Pancreas (tissue), 10 donors: Measurements from ENCODE around the gene BABAM2. TPM values are rescaled to one million over a fixed set of nuclear protein-coding genes. Genes with fewer than 3 reads are reported as not detected.
"Not testable (repeated sequence)": the region's sequence is repeated elsewhere in the genome, so short reads cannot be mapped to it uniquely, and the experiment has no call there.

Source experiments
- ATAC-seq, 4 donors: fragments of 200-7000 bp; cut with Tn5 transposase; one replicate each; pipeline versions ENCODE4 v1.8.0 to v1.9.1; 2020; ENCODE audit warnings: mild to moderate bottlenecking in 4 of 4, moderate library complexity in 4 of 4
- DNase-seq, 6 donors: peaks; one replicate each; pipeline ENCODE4 v3.0.0-alpha.2; 2020
- FAIRE-seq: peaks from 2 replicates; lab custom pipeline; 2012; peaks lifted over from hg19 to GRCh38; lab: Jason Lieb, UNC
- H3K27ac ChIP-seq, 4 donors: fragments of 200-600 bp; sonication (generic); 1 replicate in 3 of 4; 2 replicates in 1 of 4; pipeline versions ENCODE4 v1.5.0 to v1.8.0; 2020
- H3K27me3 ChIP-seq, 4 donors: fragments of 200-600 bp; one replicate each; pipeline ENCODE4 v1.8.0; 2021
- H3K36me3 ChIP-seq, 3 donors: fragments of 200-600 bp; sonication (generic) in 1 of 3; one replicate each; pipeline versions ENCODE4 v1.5.0 to v1.8.0; 2020 to 2021
- H3K4me1 ChIP-seq, 3 donors: fragments of 200-600 bp; one replicate each; pipeline ENCODE4 v1.8.0; 2021
- H3K4me3 ChIP-seq, 4 donors: fragments of 200-600 bp; sonication (generic) in 2 of 4; one replicate each; pipeline versions ENCODE4 v1.5.0 to v1.8.0; 2020 to 2021
- H3K9me3 ChIP-seq, 4 donors: fragments of 200-600 bp; one replicate each; pipeline ENCODE4 v1.8.0; 2021
- CTCF ChIP-seq, 4 donors: fragments of 200-600 bp; sonication (generic) in 3 of 4; IDR thresholded peaks; one replicate each; pipeline versions ENCODE4 v1.5.0 to v1.8.0; 2021; ENCODE audit warnings: antibody characterized with exemption in 4 of 4
- WGBS, 2 donors: extraction: QIAGEN DNeasy Blood & Tissue Kit; methylation state at CpG; one replicate each; pipeline ENCODE4 v1.1.7; 2013; 5-methylcytosine and 5-hydroxymethylcytosine counted together
- intact Hi-C, 3 donors: fragments of 100-400 bp; cut with DNase I; formaldehyde crosslinking; loops; one replicate each; pipeline versions ENCODE4 v1.11.1 to v1.14.2; 2022
- polyA plus RNA-seq, 2 donors: library from polyadenylated mRNA; stranded (reverse); fragments of 200-250 nt; gene quantifications; one replicate each; pipeline ENCODE4 v1.2.3, GENCODE V29; 2013
- total RNA-seq, 6 donors: library from RNA; stranded (reverse); fragmentation: NEBNext Ultra II Directional in 4 of 6; extraction: Animal tissue kit (Norgen Biotek cat#: 25700) in 4 of 6; gene quantifications; one replicate each; pipeline versions ENCODE4 v1.2.1 to v1.2.4, GENCODE V29; 2021 to 2023
- donor health status: healthy with polysubstance abuse.
- donor health status: DM: no; HTN: no; CAD: no; lungs with moderate emphysema.
- donor health status: DM: no; HTN: no; CAD: no.
- donor health status: control.
- donor health status: control.
- donor health status: Bipolar disorder and iron deficiency.
- donor health status: DM: yes; HTN: yes; CAD: no.
- donor health status: DM: no; HTN: no; CAD: no.
- donor health status: DM: no; HTN: no; CAD: no.
- donor health status: DM: yes; HTN: yes; CAD: no.

The BABAM2 gene
- total and polyA plus RNA-seq, 8 donors, result 9.4 to 21.3 (median 15.6) TPM

GRCh38 chr2:28103611-28104010, 213.1 kb downstream of the BABAM2 start:
- Histone ChIP-seq H3K9me3 (no peaks in the 10 kb centered on the region), H3K4me1 (peaks cover 0 to 11% (median 0%) of the 10 kb centered on the region in 3 donors), H3K36me3 (no peaks in the 10 kb centered on the region), H3K4me3 (no peak overlapping the region), H3K27ac (peak overlapping the region in 1 of 4 donors; percentile 50), H3K27me3 (no peaks in the 10 kb centered on the region)
- DNase-seq (no peak), ATAC-seq (no peak), FAIRE-seq (no peak)
- intact Hi-C loops, result no loop called here
- 90 to 94% methylated on average over 2 of the region's 2 CpGs for WGBS, 2 donors
- TF ChIP-seq CTCF (IDR thresholded peaks at IDR 0.05), result no peak

GRCh38 chr2:28108143-28108542, 217.6 kb downstream of the BABAM2 start:
- no peaks in the 10 kb centered on the region for H3K27me3 ChIP-seq
- no peak for ATAC-seq
- no peak for FAIRE-seq
- no peaks in the 10 kb centered on the region for H3K36me3 ChIP-seq
- no peak overlapping the region for H3K27ac ChIP-seq
- no peak for DNase-seq
- no peak overlapping the region for H3K4me3 ChIP-seq
- H3K4me1 ChIP-seq, result peaks cover 0 to 3% (median 0%) of the 10 kb centered on the region in 3 donors
- TF ChIP-seq CTCF (IDR thresholded peaks at IDR 0.05), result no peak
- H3K9me3 ChIP-seq, result no peaks in the 10 kb centered on the region
- WGBS, 2 donors, result 89 to 90% methylated on average over 2 of the region's 2 CpGs
- intact Hi-C loops, result no loop called here

- H3K4me3 ChIP-seq, H3K4me1 ChIP-seq, DNase-seq, intact Hi-C loops, H3K27me3 ChIP-seq, ATAC-seq, H3K27ac ChIP-seq, FAIRE-seq, H3K36me3 ChIP-seq, H3K9me3 ChIP-seq: not testable (repeated sequence)
Observed at GRCh38 chr2:28113771-28114170, 223.2 kb downstream of the BABAM2 start.

- ATAC-seq (peak in 3 of 4 donors; percentile 65 to 75 (median 73)), FAIRE-seq (no peak), DNase-seq (no peak)
- Histone ChIP-seq H3K4me1 (peaks cover 0 to 4% (median 0%) of the 10 kb centered on the region in 3 donors), H3K4me3 (no peak overlapping the region), H3K36me3 (no peaks in the 10 kb centered on the region), H3K27ac (no peak overlapping the region), H3K9me3 (no peaks in the 10 kb centered on the region), H3K27me3 (no peaks in the 10 kb centered on the region)
- intact Hi-C loops, result no loop called here
- WGBS, 2 donors, result 51 to 63% methylated on average over 2 of the region's 2 CpGs
- TF ChIP-seq CTCF (IDR thresholded peaks at IDR 0.05), result no peak
Observed at GRCh38 chr2:28117104-28117596, 226.6 kb downstream of the BABAM2 start.

GRCh38 chr2:28119631-28120030, 229.1 kb downstream of the BABAM2 start:
- no peak for DNase-seq
- Histone ChIP-seq H3K27ac (no peak overlapping the region), H3K27me3 (no peaks in the 10 kb centered on the region), H3K4me1 (peaks cover 0 to 4% (median 0%) of the 10 kb centered on the region in 3 donors), H3K36me3 (no peaks in the 10 kb centered on the region), H3K4me3 (no peak overlapping the region), H3K9me3 (no peaks in the 10 kb centered on the region)
- no peak for TF ChIP-seq CTCF (IDR thresholded peaks at IDR 0.05)
- 94 to 97% methylated on average over 1 of the region's 1 CpG for WGBS, 2 donors
- no peak for ATAC-seq
- intact Hi-C loops, result no loop called here
- no peak for FAIRE-seq
